Lower leg skin (tissue), 4 donors: ENCODE measurements around the gene INHBE. TPM values are rescaled to one million over a fixed set of nuclear protein-coding genes. Genes with fewer than 3 reads are reported as not detected.
"Not testable (repeated sequence)": the region's sequence is repeated elsewhere in the genome, so short reads cannot be mapped to it uniquely, and the experiment has no call there.

Experiments used
- DNase-seq, 2 donors: peaks; one replicate each; pipeline ENCODE4 v3.0.0-alpha.2; 2019; ENCODE audit warnings: low spot score in 2 of 2
- H3K4me3 ChIP-seq: fragments of 200-600 bp; sonication (generic); 2 replicates; pipeline ENCODE4 v1.5.1; 2017; ENCODE audit warnings: mild to moderate bottlenecking, low read depth; ENCODE audit not compliant: poor library complexity, severe bottlenecking
- CTCF ChIP-seq, 3 donors: fragments of 450-650 bp; IDR thresholded peaks; one replicate each; pipeline ENCODE4 v1.5.1; 2016; ENCODE audit warnings: antibody characterized with exemption in 3 of 3, mild to moderate bottlenecking in 3 of 3, moderate library complexity in 2 of 3
- POLR2A ChIP-seq, 2 donors: fragments of 450-650 bp; IDR thresholded peaks; one replicate each; pipeline ENCODE4 v1.6.1; 2016 to 2017; ENCODE audit warnings: antibody characterized with exemption in 2 of 2, mild to moderate bottlenecking in 1 of 2, moderate library complexity in 1 of 2
- WGBS, 2 donors: methylation state at CpG; one replicate each; pipeline ENCODE4 v1.1.5; 2018; 5-methylcytosine and 5-hydroxymethylcytosine counted together
- intact Hi-C: fragments of 100-400 bp; cut with DNase I; formaldehyde crosslinking; loops from one replicate; pipeline ENCODE4 v1.15.0; 2023; ENCODE audit warnings: low total_unique reads
- total RNA-seq, 4 donors: library from RNA; depleted of rRNA; stranded (reverse); fragments of >200 nt; gene quantifications; one replicate each; pipeline ENCODE4 v1.1.0, GENCODE V29; 2016

The INHBE gene
- total RNA-seq, 4 donors from 2014 or later: not detected

GRCh38 chr12:57500213-57500612 lies 45.1 kb downstream of the INHBE start:
- no peak for DNase-seq
- TF ChIP-seq POLR2A (IDR thresholded peaks at IDR 0.05) (no peak), CTCF (IDR thresholded peaks at IDR 0.05) (no peak)
- intact Hi-C loops: no loop called here
- WGBS, 2 donors: 93 to 99% methylated on average over 11 of the region's 11 CpGs
- H3K4me3 ChIP-seq: no peak overlapping the region

GRCh38 chr12:57502311-57502969 lies 47.3 kb downstream of the INHBE start:
- H3K4me3 ChIP-seq, intact Hi-C loops: not testable (repeated sequence)
- 96 to 97% methylated on average over 22 of the region's 22 CpGs for WGBS, 2 donors
- peak in 1 of 2 donors; percentile 61 for DNase-seq

- H3K4me3 ChIP-seq, intact Hi-C loops, DNase-seq: not testable (repeated sequence)
- 64 to 84% methylated on average over 4 of the region's 4 CpGs for WGBS, 2 donors
Observed at GRCh38 chr12:57506541-57506940, 51.4 kb downstream of the INHBE start.

Other genes with a start within 250 kb of the INHBE start
- gene NXPH4, start 238.5 kb upstream of the INHBE start, total RNA-seq: 10 to 100 TPM; 18.4 to 21.3 (median 19.9) TPM
- 10 to 100 TPM; 62.4 to 71.8 (median 67.4) TPM for gene SHMT2, start 225.6 kb upstream of the INHBE start, total RNA-seq
- 1 to 10 TPM in 2 of 4 donors, under 1 TPM in 2; 0.71 to 3.8 (median 1.5) TPM for gene STAC3, start 204.1 kb upstream of the INHBE start, total RNA-seq
- 10 to 100 TPM; 37.2 to 64.6 (median 54.3) TPM for gene R3HDM2, start 24.3 kb upstream of the INHBE start, total RNA-seq
- not detected for gene INHBC, start 20.5 kb upstream of the INHBE start, total RNA-seq
- gene GLI1, start 4.5 kb downstream of the INHBE start, total RNA-seq: 10 to 100 TPM in 1 of 4 donors, 1 to 10 TPM in 1, under 1 TPM in 2; 0.19 to 13.4 (median 1.9) TPM
- 1 to 10 TPM; 2.3 to 6.6 (median 3.1) TPM for gene ARHGAP9, start 24.6 kb downstream of the INHBE start, total RNA-seq
- gene MARS1, start 32.8 kb downstream of the INHBE start, total RNA-seq: 100 to 1,000 TPM in 1 of 4 donors, 10 to 100 TPM in 3; 37.7 to 386 (median 51.4) TPM
- gene DDIT3, start 65.2 kb downstream of the INHBE start, total RNA-seq: 10 to 100 TPM; 27.6 to 58.2 (median 41.6) TPM
- 10 to 100 TPM; 13.8 to 50.4 (median 26.5) TPM for gene MBD6, start 67.5 kb downstream of the INHBE start, total RNA-seq
- 100 to 1,000 TPM; 166 to 257 (median 181) TPM for gene DCTN2, start 91.9 kb downstream of the INHBE start, total RNA-seq
- gene KIF5A, start 94.7 kb downstream of the INHBE start, total RNA-seq: 1 to 10 TPM in 1 of 4 donors, under 1 TPM in 3; 0.08 to 1.2 (median 0.23) TPM
- gene PIP4K2C, start 135.9 kb downstream of the INHBE start, total RNA-seq: 10 to 100 TPM; 29.1 to 48.9 (median 39.1) TPM
- 10 to 100 TPM in 2 of 4 donors, 1 to 10 TPM in 2; 6.1 to 17.4 (median 11.4) TPM for gene DTX3, start 149.5 kb downstream of the INHBE start, total RNA-seq
- gene ARHGEF25, start 156.1 kb downstream of the INHBE start, total RNA-seq: 10 to 100 TPM in 1 of 4 donors, 1 to 10 TPM in 3; 3.8 to 10.3 (median 6.9) TPM
- 1 to 10 TPM in 1 of 4 donors, under 1 TPM in 3; 0.19 to 1.7 (median 0.26) TPM for gene B4GALNT1, start 177.9 kb downstream of the INHBE start, total RNA-seq
- 100 to 1,000 TPM; 195 to 265 (median 205) TPM for gene OS9, start 238.8 kb downstream of the INHBE start, total RNA-seq